Stimulated activated CD4-positive, alpha-beta T cell treated with anti-CD3 and anti-CD28 coated beads, Interleukin-4, amount 100 ng/mL, for 24 hours (primary cell): ENCODE measurements around the gene CCDC198.

Source experiments
- DNase-seq: peaks from one replicate; pipeline ENCODE4 v3.0.0-alpha.2; 2020

Gene CCDC198

DNA sequence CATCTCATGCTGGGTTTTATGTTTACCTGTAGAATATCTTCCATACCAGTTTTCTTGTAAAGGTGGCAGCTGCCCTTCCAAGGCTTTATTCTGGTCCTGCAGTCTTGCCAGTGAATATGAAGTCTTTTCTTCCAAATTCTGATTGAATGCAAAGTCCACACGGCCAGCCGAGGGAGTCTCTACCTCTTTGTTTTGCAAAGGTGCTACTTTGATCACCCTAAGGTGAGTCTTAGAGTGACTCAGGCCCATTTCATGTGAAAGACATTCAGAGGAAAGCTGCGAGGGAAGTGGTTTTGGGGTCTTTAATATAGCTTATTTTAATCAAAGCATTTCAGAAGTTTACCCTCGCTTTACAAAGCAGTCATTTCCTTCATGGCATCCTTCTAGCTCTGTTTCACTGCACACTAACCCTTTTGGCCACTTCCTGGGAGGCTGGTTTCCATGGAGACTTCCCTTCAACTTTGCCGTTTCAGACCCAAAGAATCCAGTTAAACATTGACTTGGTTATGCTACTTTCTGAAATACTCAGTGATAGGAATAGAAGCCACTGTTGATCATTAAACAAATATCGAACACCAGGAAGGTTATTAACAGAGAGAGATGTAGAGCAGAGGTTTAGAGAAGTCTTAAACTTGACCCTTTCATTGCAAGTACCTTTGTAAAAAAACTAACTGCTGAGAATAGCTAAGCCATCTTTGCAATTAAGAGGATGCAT is at the start of gene CCDC198:
Gene CCDC198, minus strand, starts transcription at position 391 of the 715 bp plus-strand sequence. Its CDS starts 142 bp downstream, at position 249.
- DNase-seq = no peak

- no peak for DNase-seq
Measured at GRCh38 chr14:57533214-57533613, 39.6 kb upstream of the CCDC198 start.

DNA sequence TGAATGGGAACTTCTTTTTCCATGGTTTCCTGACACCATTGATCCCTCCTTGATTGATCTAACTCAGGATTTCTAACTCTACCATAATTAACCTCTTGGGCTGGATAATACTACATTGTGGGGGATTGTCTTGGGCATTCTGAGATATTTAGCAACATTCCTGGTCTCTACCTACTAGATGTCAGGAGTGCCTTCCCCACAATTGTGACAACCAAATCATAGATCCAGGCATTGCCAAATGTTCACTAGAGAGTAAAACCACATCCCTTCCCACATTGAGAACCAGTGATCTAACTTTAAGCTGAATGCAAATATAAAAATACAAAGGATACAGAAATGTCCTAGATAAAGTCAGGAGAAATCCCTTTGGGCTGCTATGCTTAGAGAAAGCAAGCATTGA is 36.9 kb upstream of the CCDC198 start:
- no peak for DNase-seq

DNA sequence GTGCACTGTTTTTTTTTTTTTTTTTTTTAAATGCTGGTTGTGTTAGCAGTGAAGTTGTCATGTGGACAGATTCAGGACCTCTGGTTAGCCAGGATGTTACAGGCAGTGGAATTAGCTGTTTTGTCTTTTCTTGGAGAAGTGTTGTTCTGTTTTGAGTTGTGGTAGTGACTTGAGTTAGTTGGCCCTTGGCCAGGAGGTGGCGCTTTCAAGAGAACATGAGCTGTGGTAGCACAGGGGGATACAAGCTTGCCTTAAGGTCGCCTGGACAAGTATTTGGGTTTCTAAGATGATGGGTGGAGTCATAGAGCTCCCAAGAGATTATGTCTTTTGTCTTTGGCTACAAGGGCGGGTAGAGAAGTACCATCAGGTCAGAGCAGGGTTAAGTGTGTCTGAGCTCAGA is 33.3 kb upstream of the CCDC198 start:
- DNase-seq = no peak

DNA sequence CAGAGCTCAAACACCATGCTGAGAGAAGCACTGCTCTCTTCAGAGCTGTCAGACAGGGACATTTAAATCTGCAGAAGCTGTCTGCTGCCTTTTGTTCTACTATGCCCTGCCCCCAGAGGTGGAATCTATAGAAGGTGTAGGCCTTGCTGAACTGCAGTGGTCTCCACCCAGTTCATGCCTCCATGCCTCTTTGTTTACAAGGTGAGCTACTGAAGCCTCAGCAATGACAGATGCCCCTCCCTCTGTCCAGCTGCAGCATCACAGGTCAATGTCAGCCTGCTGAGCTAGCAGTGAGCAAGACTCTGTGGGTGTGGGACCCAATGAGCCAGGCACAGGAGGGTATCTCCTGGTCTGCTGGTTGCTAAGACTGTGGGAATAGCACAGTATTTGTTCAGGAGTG is 25.4 kb upstream of the CCDC198 start:
- no peak for DNase-seq

DNA sequence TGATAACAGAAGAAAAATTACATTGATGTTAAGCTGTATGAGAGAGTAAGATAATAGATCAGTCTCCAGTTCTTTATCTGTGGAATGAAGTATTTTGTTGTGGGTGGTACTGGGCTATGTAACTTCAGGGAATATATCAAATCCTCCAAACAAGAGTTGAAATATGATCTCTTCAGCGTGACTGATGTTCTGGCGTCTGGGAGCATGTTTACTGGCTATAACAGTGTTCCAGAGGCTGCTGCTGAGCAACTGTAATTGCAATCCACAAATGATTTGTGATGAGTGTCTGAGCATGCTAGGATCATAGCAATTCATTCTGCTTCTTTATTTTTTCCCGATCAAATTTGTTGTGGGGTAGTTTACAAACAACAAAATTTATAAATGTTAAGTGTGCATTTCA is 18.6 kb upstream of the CCDC198 start:
- no peak for DNase-seq

DNA sequence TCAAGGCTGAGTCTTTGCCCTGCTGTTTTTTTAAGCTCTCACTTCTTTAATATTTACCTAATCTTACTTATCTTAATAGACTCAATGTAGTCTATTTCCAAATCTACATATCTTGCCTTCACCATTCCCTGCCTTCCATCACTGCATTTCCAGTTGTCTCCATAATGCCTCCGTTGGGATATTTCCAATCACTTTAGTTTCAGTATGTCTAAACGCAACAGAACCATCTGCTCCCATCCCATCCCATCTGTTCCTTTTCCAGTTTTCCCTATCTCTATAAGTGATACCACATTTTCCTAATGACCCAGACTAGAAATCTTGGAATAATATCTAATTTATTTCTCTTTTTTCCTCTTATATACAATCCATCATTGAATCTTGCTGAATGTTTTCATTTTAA is 15.1 kb upstream of the CCDC198 start:
- DNase-seq = no peak

GRCh38 chr14:57502586-57503254 is 9.1 kb upstream of the CCDC198 start:
- no peak for DNase-seq

GRCh38 chr14:57501039-57501557 is 7.4 kb upstream of the CCDC198 start:
- DNase-seq = no peak

GRCh38 chr14:57498659-57499058 is 5.0 kb upstream of the CCDC198 start:
- DNase-seq = no peak

GRCh38 chr14:57498035-57498434 is 4.4 kb upstream of the CCDC198 start:
- no peak for DNase-seq

DNA sequence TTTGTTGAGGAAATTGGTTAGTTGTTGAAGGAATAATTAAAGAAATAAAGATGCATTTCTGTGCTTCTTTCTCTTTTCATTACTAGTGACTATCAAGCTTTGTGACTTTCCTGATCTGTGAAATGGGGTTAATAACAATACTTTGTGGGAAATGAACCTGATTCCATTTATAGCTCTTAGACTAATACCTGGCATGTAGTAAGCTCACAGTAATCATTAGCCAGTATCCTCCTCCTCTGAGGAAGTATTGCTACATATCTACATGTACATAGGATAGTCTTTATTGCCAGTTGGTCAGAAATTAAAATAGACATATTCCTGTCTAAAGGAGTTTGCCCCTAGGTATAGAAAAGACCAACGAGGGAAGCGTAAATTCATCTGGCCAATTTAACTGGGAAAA is 1.8 kb upstream of the CCDC198 start:
- no peak for DNase-seq

DNA sequence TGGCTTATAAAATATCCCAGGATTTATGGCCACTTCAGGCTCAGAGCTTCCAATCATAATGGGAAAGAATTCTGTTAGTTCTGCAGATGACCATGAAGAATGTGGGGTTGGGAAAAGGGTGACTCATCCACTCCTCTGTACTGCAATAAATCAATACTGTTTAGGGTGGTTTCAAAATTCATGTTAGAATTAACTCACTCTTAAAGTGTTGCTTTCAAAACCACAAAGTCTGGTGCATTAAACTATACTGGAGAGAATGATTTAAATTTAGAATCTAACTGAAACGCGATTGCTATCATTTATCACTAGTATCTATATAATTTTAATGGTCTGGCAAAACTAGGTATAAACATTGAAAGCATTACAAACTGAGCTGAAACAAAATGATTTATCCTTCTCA is 798 bp downstream of the CCDC198 start:
- no peak for DNase-seq

DNA sequence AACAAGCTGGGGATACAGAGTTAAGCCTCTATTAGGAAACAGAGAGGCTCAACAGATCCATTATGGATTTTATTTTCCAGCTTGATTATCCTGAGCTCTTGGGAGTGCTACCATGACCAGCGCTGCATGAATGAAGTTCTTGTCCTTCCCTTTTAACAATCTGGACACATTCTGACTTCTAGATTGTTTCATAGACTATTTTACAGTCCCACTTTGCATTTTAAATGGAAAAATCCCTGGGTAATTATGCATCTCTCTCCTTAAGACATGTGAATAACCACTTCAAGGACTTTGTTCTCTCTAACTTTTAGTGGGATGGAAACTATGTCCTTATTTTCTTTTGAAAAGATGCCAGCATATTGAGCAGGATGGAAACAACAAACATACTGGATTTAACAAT is 2.0 kb downstream of the CCDC198 start:
- no peak for DNase-seq

- no peak for DNase-seq
Measured at GRCh38 chr14:57487771-57488170, 5.9 kb downstream of the CCDC198 start.

GRCh38 chr14:57486767-57487379 is 6.8 kb downstream of the CCDC198 start:
- no peak for DNase-seq

DNA sequence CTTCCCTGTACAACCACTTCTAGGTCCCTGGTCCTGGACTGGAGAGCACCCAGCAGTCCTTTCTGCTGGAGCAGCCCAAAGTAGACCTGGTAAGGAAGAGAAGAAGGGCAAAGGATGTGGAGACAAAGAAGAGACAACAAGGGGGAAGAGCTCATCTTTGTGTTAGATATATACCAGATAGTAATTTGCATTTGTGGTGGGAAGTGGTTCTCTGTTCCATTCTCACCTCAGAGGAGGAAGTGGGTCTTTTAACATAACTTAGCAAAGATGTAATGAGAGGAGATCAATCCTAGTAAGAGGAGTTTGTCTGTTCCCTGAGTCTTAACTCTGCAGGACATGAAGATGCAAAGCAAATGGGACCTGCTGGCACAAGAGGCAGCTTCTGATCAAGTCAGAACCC is 8.0 kb downstream of the CCDC198 start:
- DNase-seq = no peak

DNA sequence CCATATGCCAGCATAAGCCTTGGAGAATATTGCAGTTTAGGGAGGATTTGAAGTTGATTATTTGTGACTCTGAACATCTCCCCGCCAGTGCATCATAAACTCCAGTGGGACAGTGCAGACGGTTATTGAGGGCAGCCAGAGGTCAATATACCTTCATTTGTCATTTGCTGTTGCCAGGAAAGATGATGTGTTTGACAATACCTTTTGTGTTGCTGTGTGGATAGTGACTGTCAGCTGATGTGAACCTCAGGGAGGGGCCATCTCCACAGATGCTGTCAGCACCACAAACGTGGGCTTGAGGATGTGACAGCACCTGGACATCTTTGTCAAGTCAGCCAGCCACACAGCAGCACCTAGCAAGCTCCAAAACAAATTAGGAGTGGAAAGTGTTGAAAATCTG is 11.5 kb downstream of the CCDC198 start:
- DNase-seq = no peak

DNA sequence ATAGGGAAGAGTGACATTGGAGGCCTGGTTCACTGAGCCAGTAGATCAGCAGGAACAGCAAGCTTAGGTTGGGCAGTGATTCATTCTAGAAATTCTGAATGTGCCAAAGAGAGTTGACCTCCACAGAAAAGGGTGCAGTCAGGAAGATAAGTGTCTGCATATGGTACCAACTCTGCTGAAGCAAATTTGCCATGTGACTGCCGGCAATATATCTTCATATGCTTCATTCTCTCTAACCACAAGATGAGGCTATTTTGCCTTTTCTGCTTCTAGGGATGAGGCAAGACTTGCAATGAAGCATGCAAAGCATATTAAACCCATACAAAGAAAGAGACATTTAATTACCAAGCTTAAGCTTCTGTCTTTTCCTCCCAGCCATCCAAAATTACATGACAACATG is 13.6 kb downstream of the CCDC198 start:
- no peak for DNase-seq

DNA sequence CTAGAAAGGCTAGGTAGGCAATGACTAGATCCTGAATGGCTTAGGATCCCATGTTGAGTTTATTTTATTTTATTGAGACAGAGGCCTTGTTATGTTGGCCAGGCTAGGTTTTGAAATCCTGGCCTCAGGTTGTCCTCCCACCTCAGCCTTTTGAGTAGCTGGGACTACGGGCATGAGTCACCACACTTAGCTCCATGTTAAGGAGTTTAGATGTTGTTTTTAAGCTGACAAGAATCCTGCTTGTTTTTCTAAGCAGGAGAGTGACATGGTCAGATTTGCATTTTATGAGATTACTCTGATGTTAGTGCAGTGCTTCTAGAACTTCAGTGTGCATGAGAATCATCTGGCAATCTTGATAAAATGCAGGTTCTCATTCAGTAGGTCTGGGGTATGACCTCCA is 14.5 kb downstream of the CCDC198 start:
- DNase-seq = no peak

- DNase-seq = no peak
Measured at GRCh38 chr14:57478050-57478449, 15.6 kb downstream of the CCDC198 start.

DNA sequence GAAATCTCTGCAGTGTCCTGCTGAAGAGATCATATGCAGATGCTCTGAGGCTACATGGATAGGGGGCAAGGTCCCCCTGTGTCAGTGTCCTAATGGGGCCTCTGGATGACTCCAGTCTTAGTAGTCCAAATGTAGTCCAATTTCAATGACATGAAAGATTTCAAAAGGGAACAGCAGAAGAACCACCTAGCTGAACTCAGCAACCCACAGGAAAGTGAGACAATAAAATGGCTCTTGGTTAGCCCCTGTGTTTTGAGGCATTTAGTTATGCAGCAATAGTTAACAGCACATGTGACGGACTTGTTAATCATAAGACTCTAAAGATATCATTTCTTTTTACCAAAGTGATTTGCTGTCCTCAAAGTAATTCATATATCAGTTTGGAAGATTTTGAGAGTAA is 22.7 kb downstream of the CCDC198 start:
- no peak for DNase-seq

GRCh38 chr14:57464008-57464730 is 29.5 kb downstream of the CCDC198 start:
- DNase-seq = no peak
